ENCODE data around the gene HDAC10.

HDAC10 gene

GRCh38 chr22:50199251-50199721, 51.8 kb downstream of the HDAC10 start:
- no peak overlapping the region for H3K4me3 ChIP-seq (ENCODE audit: control insufficient read depth, low read depth, low read length)
- TF ChIP-seq CTCF (IDR thresholded peaks at IDR 0.05; ENCODE audit: control insufficient read depth, insufficient read depth, low read depth, low read length, missing control alignments), result no peak
- DNase-seq (ENCODE audit: low read depth), result no peak

GRCh38 chr22:50198624-50199017, 52.4 kb downstream of the HDAC10 start:
- TF ChIP-seq CTCF (IDR thresholded peaks at IDR 0.05; ENCODE audit: control insufficient read depth, insufficient read depth, low read depth, low read length, missing control alignments), result no peak

GRCh38 chr22:50197856-50198623, 53.0 kb downstream of the HDAC10 start:
- no peak for TF ChIP-seq CTCF (IDR thresholded peaks at IDR 0.05; ENCODE audit: control insufficient read depth, insufficient read depth, low read depth, low read length, missing control alignments)
- DNase-seq (ENCODE audit: low read depth), result no peak
- no peak overlapping the region for H3K4me3 ChIP-seq (ENCODE audit: control insufficient read depth, low read depth, low read length)

More at GRCh38 chr22:50198624-50199017, 52.4 kb downstream of the HDAC10 start:
- H3K4me3 ChIP-seq (ENCODE audit: control insufficient read depth, low read depth, low read length), result no peak overlapping the region
- no peak for DNase-seq (ENCODE audit: low read depth)

- no peak overlapping the region for H3K4me3 ChIP-seq (ENCODE audit: control insufficient read depth, low read depth, low read length)
- no peak for DNase-seq (ENCODE audit: low read depth)
- no peak for TF ChIP-seq CTCF (IDR thresholded peaks at IDR 0.05; ENCODE audit: control insufficient read depth, insufficient read depth, low read depth, low read length, missing control alignments)
Measured at GRCh38 chr22:50197000-50197800, 53.9 kb downstream of the HDAC10 start.

- TF ChIP-seq CTCF (IDR thresholded peaks at IDR 0.05; ENCODE audit: control insufficient read depth, insufficient read depth, low read depth, low read length, missing control alignments), result no peak
- no peak for DNase-seq (ENCODE audit: low read depth)
- no peak overlapping the region for H3K4me3 ChIP-seq (ENCODE audit: control insufficient read depth, low read depth, low read length)
Measured at GRCh38 chr22:50196256-50196655, 54.8 kb downstream of the HDAC10 start.

Measured in AG09309 (cell line).